NT2/D1 (cell line): ENCODE results near the gene ABCC3.

Experiments
- SUZ12 ChIP-seq: IDR thresholded peaks from 2 replicates; pipeline ENCODE4 v1.6.1; 2011; ENCODE audit not compliant: insufficient read length, insufficient read depth; ENCODE audit errors: extremely low read depth
- ZNF274 ChIP-seq: IDR thresholded peaks from 2 replicates; pipeline ENCODE4 v1.6.1; 2011; ENCODE audit warnings: mild to moderate bottlenecking, low read depth, low read length

DNA sequence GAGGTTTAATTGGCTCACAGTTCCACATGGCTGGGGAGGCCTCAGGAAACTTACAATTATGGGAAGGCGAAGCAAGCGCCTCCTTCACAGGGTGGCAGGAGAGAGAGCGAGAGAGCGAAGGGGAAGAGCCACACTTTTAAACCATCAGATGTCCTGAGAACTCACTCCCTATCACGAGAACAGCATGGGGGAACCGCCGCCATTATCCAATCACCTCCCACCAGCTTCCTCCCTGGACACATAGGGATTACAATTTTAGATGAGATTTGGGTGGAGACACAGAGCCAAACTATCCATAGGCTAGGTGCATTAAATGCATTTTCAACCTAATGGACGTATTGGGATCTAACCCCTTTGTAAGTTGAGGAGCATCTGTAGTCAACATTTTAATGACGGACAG lies 78.0 kb downstream of the ABCC3 start:
- TF ChIP-seq SUZ12 (no peak), ZNF274 (no peak)
